Measurements from ENCODE around the gene SLC43A3. TPM values are rescaled to one million over a fixed set of nuclear protein-coding genes. Genes with fewer than 3 reads are reported as not detected.

Gene SLC43A3
- total and polyA plus RNA-seq, 9 donors = 17.0 to 69.3 (median 36.3) TPM

GRCh38 chr11:57474803-57475115 is 47.8 kb upstream of the SLC43A3 start:
- TF ChIP-seq, protein P1, sequence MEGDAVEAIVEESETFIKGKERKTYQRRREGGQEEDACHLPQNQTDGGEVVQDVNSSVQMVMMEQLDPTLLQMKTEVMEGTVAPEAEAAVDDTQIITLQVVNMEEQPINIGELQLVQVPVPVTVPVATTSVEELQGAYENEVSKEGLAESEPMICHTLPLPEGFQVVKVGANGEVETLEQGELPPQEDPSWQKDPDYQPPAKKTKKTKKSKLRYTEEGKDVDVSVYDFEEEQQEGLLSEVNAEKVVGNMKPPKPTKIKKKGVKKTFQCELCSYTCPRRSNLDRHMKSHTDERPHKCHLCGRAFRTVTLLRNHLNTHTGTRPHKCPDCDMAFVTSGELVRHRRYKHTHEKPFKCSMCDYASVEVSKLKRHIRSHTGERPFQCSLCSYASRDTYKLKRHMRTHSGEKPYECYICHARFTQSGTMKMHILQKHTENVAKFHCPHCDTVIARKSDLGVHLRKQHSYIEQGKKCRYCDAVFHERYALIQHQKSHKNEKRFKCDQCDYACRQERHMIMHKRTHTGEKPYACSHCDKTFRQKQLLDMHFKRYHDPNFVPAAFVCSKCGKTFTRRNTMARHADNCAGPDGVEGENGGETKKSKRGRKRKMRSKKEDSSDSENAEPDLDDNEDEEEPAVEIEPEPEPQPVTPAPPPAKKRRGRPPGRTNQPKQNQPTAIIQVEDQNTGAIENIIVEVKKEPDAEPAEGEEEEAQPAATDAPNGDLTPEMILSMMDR (IDR thresholded peaks at IDR 0.05) = no peak
- TF ChIP-seq EP300 (IDR thresholded peaks at IDR 0.05) = no peak
- 70 to 85% (median 74%) methylated on average over 5 of the region's 5 CpGs for WGBS, 3 donors
- Histone ChIP-seq H3K9me3 (no peaks in the 10 kb centered on the region), H3K27ac (no peak overlapping the region), H3K27me3 (no peaks in the 10 kb centered on the region), H3K4me3 (no peak overlapping the region), H3K4me1 (ENCODE audit: insufficient read depth) (peaks cover 5% of the 10 kb centered on the region), H3K36me3 (no peaks in the 10 kb centered on the region)
- intact Hi-C loops (cut with DNase I) = no loop called here
- DNase-seq = no peak

- intact Hi-C loops (cut with DNase I) = no loop called here
- 66 to 78% (median 70%) methylated on average over 9 of the region's 9 CpGs for WGBS, 3 donors
- H3K4me3 ChIP-seq = no peak overlapping the region
- peaks cover 5% of the 10 kb centered on the region for H3K4me1 ChIP-seq (ENCODE audit: insufficient read depth)
- H3K27ac ChIP-seq = no peak overlapping the region
- DNase-seq = no peak
- TF ChIP-seq POLR2A (IDR thresholded peaks at IDR 0.05) = no peak
- TF ChIP-seq, protein P1 (IDR thresholded peaks at IDR 0.05) = no peak
- no peak for TF ChIP-seq EP300 (IDR thresholded peaks at IDR 0.05)
- no peaks in the 10 kb centered on the region for H3K9me3 ChIP-seq
- no peaks in the 10 kb centered on the region for H3K27me3 ChIP-seq
- H3K36me3 ChIP-seq = no peaks in the 10 kb centered on the region
Observed at GRCh38 chr11:57474017-57474802, 47.3 kb upstream of the SLC43A3 start.

GRCh38 chr11:57473285-57473841 is 46.4 kb upstream of the SLC43A3 start:
- intact Hi-C loops (cut with DNase I) = no loop called here
- WGBS, 3 donors = 65 to 78% (median 66%) methylated on average over 6 of the region's 6 CpGs
- H3K27me3 ChIP-seq = no peaks in the 10 kb centered on the region

GRCh38 chr11:57471496-57471895 is 44.6 kb upstream of the SLC43A3 start:
- 79 to 99% (median 95%) methylated on average over 3 of the region's 3 CpGs for WGBS, 3 donors
- intact Hi-C loops (cut with DNase I) = no loop called here
- no peaks in the 10 kb centered on the region for H3K27me3 ChIP-seq
- H3K27ac ChIP-seq = no peak overlapping the region
- TF ChIP-seq, protein P1 (IDR thresholded peaks at IDR 0.05) = no peak
- TF ChIP-seq POLR2A (IDR thresholded peaks at IDR 0.05) (no peak), EP300 (IDR thresholded peaks at IDR 0.05) (no peak)
- DNase-seq = no peak
- no peak overlapping the region for H3K4me3 ChIP-seq
- H3K9me3 ChIP-seq = no peaks in the 10 kb centered on the region
- peaks cover 5% of the 10 kb centered on the region for H3K4me1 ChIP-seq (ENCODE audit: insufficient read depth)
- no peaks in the 10 kb centered on the region for H3K36me3 ChIP-seq

More at GRCh38 chr11:57473285-57473841, 46.4 kb upstream of the SLC43A3 start:
- TF ChIP-seq EP300 (IDR thresholded peaks at IDR 0.05) = no peak
- TF ChIP-seq, protein P1 (IDR thresholded peaks at IDR 0.05) = no peak
- no peak for TF ChIP-seq POLR2A (IDR thresholded peaks at IDR 0.05)
- H3K36me3 ChIP-seq = no peaks in the 10 kb centered on the region
- no peak overlapping the region for H3K4me3 ChIP-seq
- no peak overlapping the region for H3K27ac ChIP-seq
- no peak for DNase-seq
- H3K9me3 ChIP-seq = no peaks in the 10 kb centered on the region
- peaks cover 5% of the 10 kb centered on the region for H3K4me1 ChIP-seq (ENCODE audit: insufficient read depth)

Measured in ovary (tissue), 9 donors.